Mesothelial cell of epicardium (in vitro differentiated cells): ENCODE data around the gene PTAFR. TPM values are rescaled to one million over a fixed set of nuclear protein-coding genes. Genes with fewer than 3 reads are reported as not detected.

Experiments used
- DNase-seq, 2 experiments: peaks; one replicate each; pipeline ENCODE4 v3.0.0; 2021; ENCODE audit warnings: low spot score in 2 of 2; ENCODE audit not compliant: unreplicated experiment in 2 of 2
- H3K27ac Mint-ChIP-seq: 2 replicates; pipeline ENCODE4 v1.8.0; 2021; ENCODE audit warnings: mixed read lengths
- H3K27me3 Mint-ChIP-seq: 2 replicates; pipeline ENCODE4 v1.8.0; 2021; ENCODE audit warnings: low read depth, mixed read lengths
- H3K36me3 Mint-ChIP-seq: 2 replicates; pipeline ENCODE4 v1.8.0; 2021; ENCODE audit warnings: mixed read lengths
- H3K4me1 Mint-ChIP-seq: 2 replicates; pipeline ENCODE4 v1.8.0; 2021; ENCODE audit warnings: mixed read lengths
- H3K4me3 Mint-ChIP-seq: 2 replicates; pipeline ENCODE4 v1.8.0; 2021; ENCODE audit warnings: mild to moderate bottlenecking, moderate library complexity, mixed read lengths
- H3K9me3 Mint-ChIP-seq: 2 replicates; pipeline ENCODE4 v1.8.0; 2021; ENCODE audit warnings: mixed read lengths
- total RNA-seq: library from RNA; stranded (reverse); gene quantifications from 3 replicates; pipeline ENCODE4 v1.2.1, GENCODE V29; 2021
- TF ChIP-seq, protein P1 (sequence below): fragments of 200-600 bp; sonication (generic); IDR thresholded peaks from one replicate; pipeline ENCODE4 v1.5.0; 2021; ENCODE audit warnings: antibody characterized with exemption; ENCODE audit not compliant: unreplicated experiment

PTAFR gene
- total RNA-seq, 1 donor from 2014 or later, result 0.18 TPM

DNA sequence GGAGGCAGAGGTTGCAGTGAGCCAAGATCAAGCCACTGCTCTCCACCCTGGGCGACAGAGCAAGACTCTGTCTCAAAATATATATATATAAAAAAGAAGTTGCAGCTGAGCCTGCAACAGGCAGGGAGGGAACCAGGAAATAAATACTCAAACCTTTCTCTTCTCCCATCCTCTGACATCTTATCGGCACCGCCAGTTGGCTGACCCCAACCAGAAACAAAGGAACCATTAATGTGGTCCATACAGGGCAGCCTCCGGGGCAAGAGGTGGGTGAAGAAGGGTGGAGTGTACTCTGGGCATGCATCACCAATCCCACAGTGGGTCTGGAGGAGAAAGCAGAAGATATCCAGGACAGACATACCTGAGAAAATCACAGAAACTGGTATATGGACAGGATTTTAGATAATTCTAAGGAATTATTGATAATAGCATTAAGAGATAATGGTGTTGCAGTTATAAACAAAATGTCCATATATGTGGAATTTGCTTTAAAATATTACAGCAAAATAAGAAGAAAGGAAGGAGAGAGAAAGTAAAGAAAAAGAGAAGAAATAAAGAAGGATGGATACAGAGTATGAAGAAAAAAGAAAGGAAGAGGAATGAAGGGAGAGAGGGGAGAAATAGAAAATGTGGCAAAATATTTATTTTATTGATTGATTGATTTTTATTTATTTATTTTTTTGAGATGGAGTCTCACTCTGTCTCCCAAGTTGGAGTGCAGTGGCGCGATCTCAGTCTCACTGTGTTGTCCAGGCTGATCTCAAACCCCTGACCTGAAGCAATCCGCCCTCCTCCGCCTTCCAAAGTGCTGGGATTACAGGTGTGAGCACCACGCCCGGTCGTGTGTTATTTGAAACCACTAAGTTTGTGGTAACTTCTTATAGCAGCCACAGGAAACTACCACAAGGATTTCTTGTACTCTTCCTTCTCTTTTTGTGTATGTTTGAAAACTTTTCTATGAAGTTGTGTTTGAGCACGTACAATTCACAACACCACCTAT is 4.1 kb upstream of the PTAFR start:
- Mint-ChIP-seq H3K36me3 (no peaks in the 10 kb centered on the region), H3K27me3 (no peaks in the 10 kb centered on the region), H3K9me3 (no peaks in the 10 kb centered on the region), H3K27ac (no peak overlapping the region), H3K4me1 (no peaks in the 10 kb centered on the region), H3K4me3 (no peak overlapping the region)
- TF ChIP-seq, protein P1, sequence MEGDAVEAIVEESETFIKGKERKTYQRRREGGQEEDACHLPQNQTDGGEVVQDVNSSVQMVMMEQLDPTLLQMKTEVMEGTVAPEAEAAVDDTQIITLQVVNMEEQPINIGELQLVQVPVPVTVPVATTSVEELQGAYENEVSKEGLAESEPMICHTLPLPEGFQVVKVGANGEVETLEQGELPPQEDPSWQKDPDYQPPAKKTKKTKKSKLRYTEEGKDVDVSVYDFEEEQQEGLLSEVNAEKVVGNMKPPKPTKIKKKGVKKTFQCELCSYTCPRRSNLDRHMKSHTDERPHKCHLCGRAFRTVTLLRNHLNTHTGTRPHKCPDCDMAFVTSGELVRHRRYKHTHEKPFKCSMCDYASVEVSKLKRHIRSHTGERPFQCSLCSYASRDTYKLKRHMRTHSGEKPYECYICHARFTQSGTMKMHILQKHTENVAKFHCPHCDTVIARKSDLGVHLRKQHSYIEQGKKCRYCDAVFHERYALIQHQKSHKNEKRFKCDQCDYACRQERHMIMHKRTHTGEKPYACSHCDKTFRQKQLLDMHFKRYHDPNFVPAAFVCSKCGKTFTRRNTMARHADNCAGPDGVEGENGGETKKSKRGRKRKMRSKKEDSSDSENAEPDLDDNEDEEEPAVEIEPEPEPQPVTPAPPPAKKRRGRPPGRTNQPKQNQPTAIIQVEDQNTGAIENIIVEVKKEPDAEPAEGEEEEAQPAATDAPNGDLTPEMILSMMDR, result no peak
- no peak for DNase-seq

DNA sequence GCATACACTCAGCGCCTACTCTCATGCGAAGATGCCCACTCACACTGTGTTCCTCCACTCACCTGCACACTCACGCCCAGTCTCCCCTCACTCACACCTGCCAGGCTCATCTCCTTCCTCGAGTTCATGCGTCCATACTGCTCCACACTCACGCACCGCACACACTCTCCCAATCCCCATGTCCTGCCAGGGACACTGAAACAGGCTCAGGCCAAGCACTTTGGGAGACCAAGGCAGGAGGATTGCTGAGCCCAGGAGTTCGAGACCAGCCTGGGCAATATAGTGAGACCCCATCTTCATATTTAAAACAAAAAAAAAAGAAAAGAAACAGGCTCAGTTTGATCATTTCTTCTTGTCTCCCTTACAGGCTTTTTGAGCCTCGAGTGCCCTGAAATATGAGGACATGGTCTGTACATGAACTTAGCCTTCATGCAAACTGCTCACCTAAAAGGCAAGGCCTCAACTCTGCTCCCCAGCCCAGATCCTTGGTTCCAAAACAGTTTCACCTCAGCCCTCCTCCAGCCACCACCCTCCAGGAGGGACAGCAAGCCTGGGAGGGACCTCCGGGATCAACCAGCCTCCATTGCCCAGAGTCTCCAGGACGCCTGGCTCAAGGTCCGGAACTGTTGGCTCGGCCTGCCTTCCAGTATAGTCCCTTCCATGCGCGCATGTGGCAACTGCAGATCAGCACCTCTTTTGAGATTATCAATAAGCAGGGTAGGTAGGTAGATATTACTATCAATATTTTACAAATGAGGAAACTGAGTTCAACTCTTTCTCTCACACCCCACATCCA is 2.4 kb upstream of the PTAFR start:
- Mint-ChIP-seq H3K36me3 (no peaks in the 10 kb centered on the region), H3K9me3 (no peaks in the 10 kb centered on the region), H3K27me3 (no peaks in the 10 kb centered on the region), H3K4me1 (peaks cover 1% of the 10 kb centered on the region), H3K4me3 (no peak overlapping the region), H3K27ac (no peak overlapping the region)
- TF ChIP-seq, protein P1, result no peak
- no peak for DNase-seq

GRCh38 chr1:28175955-28176485 is 470 bp downstream of the PTAFR start:
- Mint-ChIP-seq H3K4me1 (peaks cover 13% of the 10 kb centered on the region), H3K27me3 (no peaks in the 10 kb centered on the region), H3K9me3 (no peaks in the 10 kb centered on the region), H3K36me3 (no peaks in the 10 kb centered on the region), H3K4me3 (no peak overlapping the region), H3K27ac (no peak overlapping the region)
- DNase-seq, result no peak
- TF ChIP-seq, protein P1, result no peak

- no peak overlapping the region for H3K4me3 Mint-ChIP-seq
- peaks cover 13% of the 10 kb centered on the region for H3K4me1 Mint-ChIP-seq
- no peak for DNase-seq
- TF ChIP-seq, protein P1, result no peak
- H3K27me3 Mint-ChIP-seq, result no peaks in the 10 kb centered on the region
- no peaks in the 10 kb centered on the region for H3K36me3 Mint-ChIP-seq
- peak overlapping the region; percentile 72 for H3K27ac Mint-ChIP-seq
- H3K9me3 Mint-ChIP-seq, result no peaks in the 10 kb centered on the region
Observed at GRCh38 chr1:28173980-28174297, 2.6 kb downstream of the PTAFR start.

- no peak for DNase-seq
- Mint-ChIP-seq H3K4me3 (no peak overlapping the region), H3K4me1 (peaks cover 13% of the 10 kb centered on the region), H3K36me3 (no peaks in the 10 kb centered on the region), H3K27me3 (no peaks in the 10 kb centered on the region), H3K9me3 (peaks cover under 1% of the 10 kb centered on the region), H3K27ac (peak overlapping the region; percentile 72)
- TF ChIP-seq, protein P1, result no peak
Observed at GRCh38 chr1:28173151-28173979, 3.1 kb downstream of the PTAFR start.
